ENCODE results near the gene LGR4. TPM values are rescaled to one million over a fixed set of nuclear protein-coding genes. Genes with fewer than 3 reads are reported as not detected.
A peak's percentile ranks its signal among the peaks of the same experiment; 100 is the strongest.

The LGR4 gene
- total and polyA plus RNA-seq, 2 of the 13 experiments (the other 11 are each of a cell fraction or from before 2014, with no cell fraction given): 42.1 to 68.7 TPM

DNA sequence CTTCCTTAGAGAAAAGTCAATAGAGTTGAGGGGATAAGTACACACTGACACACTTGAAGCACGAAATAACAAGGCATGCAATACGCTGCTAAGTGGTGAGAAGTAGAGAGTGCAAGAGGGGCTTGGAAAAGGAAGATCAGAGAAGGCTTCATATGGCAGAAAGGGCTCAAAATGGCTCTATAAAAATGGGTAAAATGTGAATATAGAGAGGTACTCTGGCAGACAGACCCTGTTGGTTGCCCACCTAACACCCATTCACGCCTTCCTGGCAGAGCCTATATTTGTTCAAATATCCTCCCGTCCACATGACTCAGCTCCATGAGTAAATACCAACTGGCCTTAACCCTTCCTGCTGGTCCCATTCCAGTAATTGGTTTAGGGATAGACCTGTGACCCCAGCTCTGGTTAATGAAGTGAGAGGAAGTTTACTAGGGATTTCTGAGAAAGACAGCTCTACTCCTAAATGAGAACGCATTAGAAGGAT, 70.7 kb downstream of the LGR4 start (continued):
- TF ChIP-seq, protein P1, sequence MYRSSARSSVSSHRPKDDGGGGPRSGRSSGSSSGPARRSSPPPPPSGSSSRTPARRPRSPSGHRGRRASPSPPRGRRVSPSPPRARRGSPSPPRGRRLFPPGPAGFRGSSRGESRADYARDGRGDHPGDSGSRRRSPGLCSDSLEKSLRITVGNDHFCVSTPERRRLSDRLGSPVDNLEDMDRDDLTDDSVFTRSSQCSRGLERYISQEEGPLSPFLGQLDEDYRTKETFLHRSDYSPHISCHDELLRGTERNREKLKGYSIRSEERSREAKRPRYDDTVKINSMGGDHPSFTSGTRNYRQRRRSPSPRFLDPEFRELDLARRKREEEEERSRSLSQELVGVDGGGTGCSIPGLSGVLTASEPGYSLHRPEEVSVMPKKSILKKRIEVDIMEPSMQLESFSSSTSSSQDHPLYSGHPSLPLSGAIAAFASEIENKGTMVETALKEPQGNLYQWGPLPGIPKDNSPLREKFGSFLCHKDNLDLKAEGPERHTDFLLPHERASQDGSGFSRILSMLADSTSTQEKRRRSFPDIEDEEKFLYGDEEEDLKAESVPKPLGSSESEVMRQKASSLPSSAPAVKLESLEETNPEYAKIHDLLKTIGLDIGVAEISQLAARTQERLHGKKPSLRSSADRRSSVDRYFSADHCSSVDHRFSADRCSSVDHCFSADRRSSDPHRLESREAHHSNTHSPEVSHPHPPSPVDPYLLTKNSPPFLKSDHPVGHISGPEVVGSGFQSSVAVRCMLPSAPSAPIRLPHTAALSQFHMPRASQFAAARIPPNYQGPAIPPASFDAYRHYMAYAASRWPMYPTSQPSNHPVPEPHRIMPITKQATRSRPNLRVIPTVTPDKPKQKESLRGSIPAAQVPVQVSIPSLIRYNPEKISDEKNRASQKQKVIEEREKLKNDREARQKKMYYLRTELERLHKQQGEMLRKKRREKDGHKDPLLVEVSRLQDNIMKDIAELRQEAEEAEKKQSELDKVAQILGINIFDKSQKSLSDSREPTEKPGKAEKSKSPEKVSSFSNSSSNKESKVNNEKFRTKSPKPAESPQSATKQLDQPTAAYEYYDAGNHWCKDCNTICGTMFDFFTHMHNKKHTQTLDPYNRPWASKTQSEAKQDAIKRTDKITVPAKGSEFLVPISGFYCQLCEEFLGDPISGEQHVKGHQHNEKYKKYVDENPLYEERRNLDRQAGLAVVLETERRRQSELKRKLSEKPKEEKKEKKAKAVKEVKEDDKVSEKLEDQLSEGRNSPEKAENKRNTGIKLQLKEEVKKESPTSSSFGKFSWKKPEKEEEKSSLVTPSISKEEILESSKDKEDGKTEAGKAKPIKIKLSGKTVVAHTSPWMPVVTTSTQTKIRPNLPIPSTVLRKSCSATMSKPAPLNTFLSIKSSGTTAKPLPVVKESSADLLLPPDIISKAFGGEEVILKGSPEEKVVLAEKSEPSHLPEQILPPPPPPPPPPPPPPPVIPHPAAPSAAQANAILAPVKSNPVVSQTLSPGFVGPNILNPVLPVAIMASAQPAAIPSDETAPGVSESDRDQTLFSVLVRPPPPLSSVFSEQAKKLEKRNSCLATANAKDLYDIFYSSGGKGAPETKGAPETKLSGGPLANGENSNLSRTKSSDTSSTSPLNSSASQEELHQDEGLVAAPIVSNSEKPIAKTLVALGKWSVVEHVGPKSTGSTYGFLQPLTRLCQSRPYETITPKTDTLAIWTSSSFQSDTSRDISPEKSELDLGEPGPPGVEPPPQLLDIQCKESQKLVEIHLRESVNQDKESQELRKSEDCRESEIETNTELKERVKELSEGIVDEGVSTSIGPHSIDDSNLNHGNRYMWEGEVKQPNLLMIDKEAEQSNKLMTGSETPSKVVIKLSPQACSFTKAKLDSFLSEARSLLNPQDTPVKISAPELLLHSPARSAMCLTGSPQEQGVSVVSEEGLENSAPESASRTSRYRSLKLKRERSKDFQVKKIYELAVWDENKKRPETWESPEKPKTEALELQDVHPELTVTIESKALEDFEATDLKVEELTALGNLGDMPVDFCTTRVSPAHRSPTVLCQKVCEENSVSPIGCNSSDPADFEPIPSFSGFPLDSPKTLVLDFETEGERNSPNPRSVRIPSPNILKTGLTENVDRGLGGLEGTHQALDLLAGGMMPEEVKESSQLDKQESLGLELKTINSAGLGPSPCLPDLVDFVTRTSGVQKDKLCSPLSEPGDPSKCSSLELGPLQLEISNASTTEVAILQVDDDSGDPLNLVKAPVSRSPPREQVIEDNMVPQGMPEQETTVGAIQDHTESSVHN (CRISPR knock-in tag; IDR thresholded peaks at IDR 0.05): no peak
- TF ChIP-seq, protein P2, sequence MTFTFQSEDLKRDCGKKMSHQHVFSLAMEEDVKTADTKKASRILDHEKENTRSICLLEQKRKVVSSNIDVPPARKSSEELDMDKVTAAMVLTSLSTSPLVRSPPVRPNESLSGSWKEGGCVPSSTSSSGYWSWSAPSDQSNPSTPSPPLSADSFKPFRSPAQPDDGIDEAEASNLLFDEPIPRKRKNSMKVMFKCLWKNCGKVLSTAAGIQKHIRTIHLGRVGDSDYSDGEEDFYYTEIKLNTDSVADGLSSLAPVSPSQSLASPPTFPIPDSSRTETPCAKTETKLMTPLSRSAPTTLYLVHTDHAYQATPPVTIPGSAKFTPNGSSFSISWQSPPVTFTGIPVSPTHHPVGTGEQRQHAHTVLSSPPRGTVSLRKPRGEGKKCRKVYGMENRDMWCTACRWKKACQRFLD (CRISPR knock-in tag; IDR thresholded peaks at IDR 0.05; ENCODE audit: borderline replicate concordance): no peak
- TF ChIP-seq ZNF432 (CRISPR knock-in tag; IDR thresholded peaks at IDR 0.05; ENCODE audit: borderline replicate concordance): no peak
- no peak for TF ChIP-seq RORA (CRISPR knock-in tag; IDR thresholded peaks at IDR 0.05)
- no peak for TF ChIP-seq SOX6 (IDR thresholded peaks at IDR 0.05)
- TF ChIP-seq SOX6 (CRISPR knock-in tag; IDR thresholded peaks at IDR 0.05): peak; percentile 84
- TF ChIP-seq NBN (conservative IDR thresholded peaks at IDR 0.05): no peak
- TF ChIP-seq ZNF343 (CRISPR knock-in tag; IDR thresholded peaks at IDR 0.05): no peak
- TF ChIP-seq, protein P3, sequence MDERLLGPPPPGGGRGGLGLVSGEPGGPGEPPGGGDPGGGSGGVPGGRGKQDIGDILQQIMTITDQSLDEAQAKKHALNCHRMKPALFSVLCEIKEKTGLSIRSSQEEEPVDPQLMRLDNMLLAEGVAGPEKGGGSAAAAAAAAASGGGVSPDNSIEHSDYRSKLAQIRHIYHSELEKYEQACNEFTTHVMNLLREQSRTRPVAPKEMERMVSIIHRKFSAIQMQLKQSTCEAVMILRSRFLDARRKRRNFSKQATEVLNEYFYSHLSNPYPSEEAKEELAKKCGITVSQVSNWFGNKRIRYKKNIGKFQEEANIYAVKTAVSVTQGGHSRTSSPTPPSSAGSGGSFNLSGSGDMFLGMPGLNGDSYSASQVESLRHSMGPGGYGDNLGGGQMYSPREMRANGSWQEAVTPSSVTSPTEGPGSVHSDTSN (CRISPR knock-in tag; IDR thresholded peaks at IDR 0.05): no peak
- TF ChIP-seq FOXA1 (IDR thresholded peaks at IDR 0.05): peak; percentile 79
- TF ChIP-seq FOXA1 (CRISPR knock-in tag; IDR thresholded peaks at IDR 0.05): peak; percentile 81
- peak; percentile 62; the same call in 1 of the 2 replicates for TF ChIP-seq ZBTB8A (CRISPR knock-in tag; IDR thresholded peaks at IDR 0.05; ENCODE audit: borderline replicate concordance, low read depth)
- no peak for TF ChIP-seq ZNF670 (CRISPR knock-in tag; IDR thresholded peaks at IDR 0.05; ENCODE audit: borderline replicate concordance)
- peak; percentile 92 for TF ChIP-seq PITX1 (CRISPR knock-in tag; IDR thresholded peaks at IDR 0.05)
- no peak for TF ChIP-seq ZNF747 (CRISPR knock-in tag; IDR thresholded peaks at IDR 0.05; ENCODE audit: borderline replicate concordance)
- TF ChIP-seq JUND (CRISPR knock-in tag; IDR thresholded peaks at IDR 0.05): peak; percentile 90
- TF ChIP-seq SNAI1 (CRISPR knock-in tag; IDR thresholded peaks at IDR 0.05; ENCODE audit: borderline replicate concordance): no peak
- TF ChIP-seq, protein P4, sequence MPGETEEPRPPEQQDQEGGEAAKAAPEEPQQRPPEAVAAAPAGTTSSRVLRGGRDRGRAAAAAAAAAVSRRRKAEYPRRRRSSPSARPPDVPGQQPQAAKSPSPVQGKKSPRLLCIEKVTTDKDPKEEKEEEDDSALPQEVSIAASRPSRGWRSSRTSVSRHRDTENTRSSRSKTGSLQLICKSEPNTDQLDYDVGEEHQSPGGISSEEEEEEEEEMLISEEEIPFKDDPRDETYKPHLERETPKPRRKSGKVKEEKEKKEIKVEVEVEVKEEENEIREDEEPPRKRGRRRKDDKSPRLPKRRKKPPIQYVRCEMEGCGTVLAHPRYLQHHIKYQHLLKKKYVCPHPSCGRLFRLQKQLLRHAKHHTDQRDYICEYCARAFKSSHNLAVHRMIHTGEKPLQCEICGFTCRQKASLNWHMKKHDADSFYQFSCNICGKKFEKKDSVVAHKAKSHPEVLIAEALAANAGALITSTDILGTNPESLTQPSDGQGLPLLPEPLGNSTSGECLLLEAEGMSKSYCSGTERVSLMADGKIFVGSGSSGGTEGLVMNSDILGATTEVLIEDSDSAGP (CRISPR knock-in tag; IDR thresholded peaks at IDR 0.05; ENCODE audit: borderline replicate concordance): no peak
- no peak for TF ChIP-seq ZNF296 (CRISPR knock-in tag; conservative IDR thresholded peaks at IDR 0.05)

Measured in HepG2 (cell line).